Measurements from ENCODE around the gene PITPNM1. TPM values are rescaled to one million over a fixed set of nuclear protein-coding genes. Genes with fewer than 3 reads are reported as not detected.

Gene PITPNM1
- total RNA-seq, 1 donor from 2014 or later = 41.2 TPM

Other genes starting within 250 kb of the PITPNM1 start
- 75.9 TPM for gene GRK2, start 238.9 kb downstream of the PITPNM1 start, total RNA-seq
- gene ANKRD13D, start 216.1 kb downstream of the PITPNM1 start, total RNA-seq = 110 TPM
- 258 TPM for gene SSH3, start 201.8 kb downstream of the PITPNM1 start, total RNA-seq
- gene POLD4, start 151.8 kb downstream of the PITPNM1 start, total RNA-seq = 57.9 TPM
- 1.4 TPM for gene CLCF1, start 131.8 kb downstream of the PITPNM1 start, total RNA-seq
- 26.1 TPM for gene RAD9A, start 113.4 kb downstream of the PITPNM1 start, total RNA-seq
- 124 TPM for gene PPP1CA, start 103.5 kb downstream of the PITPNM1 start, total RNA-seq
- 3.6 TPM for gene TBC1D10C, start 101.3 kb downstream of the PITPNM1 start, total RNA-seq
- gene CARNS1, start 89.7 kb downstream of the PITPNM1 start, total RNA-seq = 1.3 TPM
- 44.8 TPM for gene RPS6KB2, start 76.9 kb downstream of the PITPNM1 start, total RNA-seq
- gene PTPRCAP, start 67.7 kb downstream of the PITPNM1 start, total RNA-seq = 6.4 TPM
- gene CORO1B, start 61.9 kb downstream of the PITPNM1 start, total RNA-seq = 101 TPM
- gene GPR152, start 52.6 kb downstream of the PITPNM1 start, total RNA-seq = not detected
- gene CABP4, start 50.0 kb downstream of the PITPNM1 start, total RNA-seq = 2.8 TPM
- gene TMEM134, start 36.1 kb downstream of the PITPNM1 start, total RNA-seq = 134 TPM
- 46.8 TPM for gene AIP, start 22.3 kb downstream of the PITPNM1 start, total RNA-seq
- gene CDK2AP2, start 2.8 kb upstream of the PITPNM1 start, total RNA-seq = 40.5 TPM
- not detected for gene CABP2, start 18.1 kb upstream of the PITPNM1 start, total RNA-seq
- 771 TPM for gene GSTP1, start 78.4 kb upstream of the PITPNM1 start, total RNA-seq
- gene NDUFV1, start 101.6 kb upstream of the PITPNM1 start, total RNA-seq = 199 TPM
- gene NUDT8, start 124.6 kb upstream of the PITPNM1 start, total RNA-seq = 6.9 TPM
- gene TBX10, start 134.4 kb upstream of the PITPNM1 start, total RNA-seq = not detected
- 0.29 TPM for gene ACY3, start 145.4 kb upstream of the PITPNM1 start, total RNA-seq
- 85.9 TPM for gene ALDH3B2, start 169.3 kb upstream of the PITPNM1 start, total RNA-seq